ENCODE measurements around the gene PGBD4.
"Not testable (repeated sequence)": the region's sequence is repeated elsewhere in the genome, so short reads cannot be mapped to it uniquely, and the experiment has no call there.

PGBD4 gene

DNA sequence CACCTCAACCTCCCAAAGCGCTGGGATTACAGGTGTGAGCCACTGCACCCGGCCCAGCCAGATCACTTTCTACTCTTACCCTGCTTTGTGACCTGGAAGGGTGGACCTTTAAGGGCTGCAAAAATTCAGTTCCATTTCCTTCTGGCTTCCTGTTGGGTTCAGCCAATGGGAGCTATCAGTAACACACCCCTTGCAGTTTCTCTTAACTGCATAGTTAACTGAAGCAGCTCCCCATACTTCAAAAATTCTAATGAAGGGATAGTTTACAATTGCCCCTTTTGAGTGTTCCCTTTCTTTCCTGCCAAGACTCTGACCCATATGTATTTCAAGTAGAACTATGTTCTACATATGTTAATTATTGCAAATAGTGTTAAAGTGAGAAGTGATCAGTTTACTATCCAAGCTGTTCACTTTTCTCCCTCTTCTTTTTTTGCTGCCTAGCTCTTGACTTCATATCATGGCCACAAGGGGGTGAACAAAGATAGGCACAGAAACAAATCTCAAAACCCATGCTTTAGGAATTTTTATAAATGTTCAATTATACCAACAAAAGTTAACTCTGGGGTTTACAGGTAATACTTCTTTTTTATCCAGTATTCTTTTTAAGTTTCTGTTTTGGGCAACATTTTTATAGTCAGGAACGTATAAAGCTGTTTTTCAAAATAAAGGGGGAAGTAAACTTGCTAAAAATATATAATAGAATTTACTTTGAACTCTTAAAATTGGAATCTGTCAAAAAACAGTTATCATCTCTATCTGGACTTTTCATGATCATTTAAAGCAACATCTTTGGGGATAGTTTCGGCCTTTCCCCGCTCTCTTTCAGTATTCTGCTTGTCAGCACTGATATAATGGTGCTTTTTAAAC lies 8.1 kb downstream of the PGBD4 start:
- peak; percentile 3 for DNase-seq (ENCODE audit: low read depth)
- no peak overlapping the region for H3K4me3 ChIP-seq (ENCODE audit: control insufficient read depth, low read depth, low read length)
- TF ChIP-seq, protein P1, sequence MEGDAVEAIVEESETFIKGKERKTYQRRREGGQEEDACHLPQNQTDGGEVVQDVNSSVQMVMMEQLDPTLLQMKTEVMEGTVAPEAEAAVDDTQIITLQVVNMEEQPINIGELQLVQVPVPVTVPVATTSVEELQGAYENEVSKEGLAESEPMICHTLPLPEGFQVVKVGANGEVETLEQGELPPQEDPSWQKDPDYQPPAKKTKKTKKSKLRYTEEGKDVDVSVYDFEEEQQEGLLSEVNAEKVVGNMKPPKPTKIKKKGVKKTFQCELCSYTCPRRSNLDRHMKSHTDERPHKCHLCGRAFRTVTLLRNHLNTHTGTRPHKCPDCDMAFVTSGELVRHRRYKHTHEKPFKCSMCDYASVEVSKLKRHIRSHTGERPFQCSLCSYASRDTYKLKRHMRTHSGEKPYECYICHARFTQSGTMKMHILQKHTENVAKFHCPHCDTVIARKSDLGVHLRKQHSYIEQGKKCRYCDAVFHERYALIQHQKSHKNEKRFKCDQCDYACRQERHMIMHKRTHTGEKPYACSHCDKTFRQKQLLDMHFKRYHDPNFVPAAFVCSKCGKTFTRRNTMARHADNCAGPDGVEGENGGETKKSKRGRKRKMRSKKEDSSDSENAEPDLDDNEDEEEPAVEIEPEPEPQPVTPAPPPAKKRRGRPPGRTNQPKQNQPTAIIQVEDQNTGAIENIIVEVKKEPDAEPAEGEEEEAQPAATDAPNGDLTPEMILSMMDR (IDR thresholded peaks at IDR 0.05; ENCODE audit: control insufficient read depth, insufficient read depth, low read depth, low read length, missing control alignments) = peak; percentile 75

DNA sequence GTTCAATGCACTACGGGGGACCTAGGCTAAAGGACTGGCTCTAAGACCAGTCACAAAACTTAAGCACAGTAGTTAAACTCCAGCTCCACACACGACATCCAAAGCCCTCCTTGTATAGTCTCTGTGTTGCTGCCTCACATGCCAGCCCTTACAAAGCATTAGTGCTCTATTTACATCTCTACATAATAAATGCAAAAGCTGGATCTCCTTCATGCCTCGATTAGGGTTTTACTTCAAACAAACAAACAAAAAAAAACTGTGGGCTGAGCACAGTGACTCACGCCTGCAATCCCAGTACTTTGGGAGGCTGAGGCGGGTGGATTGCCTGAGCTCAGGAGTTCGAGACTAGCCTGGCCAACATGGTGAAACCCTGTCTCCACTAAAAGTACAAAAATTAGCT lies 9.6 kb downstream of the PGBD4 start:
- no peak overlapping the region for H3K4me3 ChIP-seq (ENCODE audit: control insufficient read depth, low read depth, low read length)
- TF ChIP-seq, protein P1 (IDR thresholded peaks at IDR 0.05; ENCODE audit: control insufficient read depth, insufficient read depth, low read depth, low read length, missing control alignments) = no peak
- DNase-seq (ENCODE audit: low read depth) = no peak

DNA sequence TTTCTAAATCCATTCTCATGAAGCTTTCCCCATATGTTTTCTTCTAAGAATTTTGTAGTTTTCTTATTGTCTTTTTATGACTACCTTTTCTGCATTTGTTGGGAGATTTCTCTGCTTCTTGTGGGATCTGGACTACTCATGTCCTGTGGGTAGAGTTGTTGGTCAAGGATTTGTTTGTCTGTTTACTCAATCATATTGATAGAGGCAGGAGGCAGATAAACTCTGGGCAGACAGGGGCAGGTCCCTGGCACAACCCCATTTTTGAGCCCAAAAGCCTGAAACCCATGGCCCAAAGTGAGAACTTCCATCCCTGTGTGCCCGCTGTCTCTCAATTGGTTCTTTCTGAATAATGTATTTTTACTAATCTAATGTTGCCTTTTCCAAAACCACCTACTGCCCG lies 12.3 kb downstream of the PGBD4 start:
- H3K4me3 ChIP-seq (ENCODE audit: control insufficient read depth, low read depth, low read length) = no peak overlapping the region
- TF ChIP-seq, protein P1 (IDR thresholded peaks at IDR 0.05; ENCODE audit: control insufficient read depth, insufficient read depth, low read depth, low read length, missing control alignments) = no peak
- DNase-seq (ENCODE audit: low read depth) = no peak

DNA sequence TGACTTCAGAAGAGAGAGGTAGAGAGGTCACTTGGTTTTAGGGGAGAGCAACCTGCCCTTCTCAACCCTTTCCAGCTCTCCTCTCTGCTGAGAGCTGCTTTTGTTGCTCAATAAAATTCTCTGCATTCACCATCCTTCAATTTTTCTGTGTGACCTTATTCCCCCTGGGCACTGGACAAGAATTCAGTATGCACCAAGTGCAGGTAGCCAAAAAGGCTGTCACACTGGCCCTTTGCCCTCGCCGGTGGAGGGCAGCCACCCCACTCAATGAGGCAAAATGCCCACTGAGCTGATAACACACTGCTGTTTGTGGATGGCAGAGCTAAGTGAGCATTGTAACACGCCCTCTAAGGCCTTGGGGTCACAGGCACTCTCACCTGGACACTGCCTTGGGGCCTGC lies 12.9 kb downstream of the PGBD4 start:
- no peak for DNase-seq (ENCODE audit: low read depth)
- TF ChIP-seq, protein P1 (IDR thresholded peaks at IDR 0.05; ENCODE audit: control insufficient read depth, insufficient read depth, low read depth, low read length, missing control alignments) = no peak
- H3K4me3 ChIP-seq (ENCODE audit: control insufficient read depth, low read depth, low read length) = no peak overlapping the region

DNA sequence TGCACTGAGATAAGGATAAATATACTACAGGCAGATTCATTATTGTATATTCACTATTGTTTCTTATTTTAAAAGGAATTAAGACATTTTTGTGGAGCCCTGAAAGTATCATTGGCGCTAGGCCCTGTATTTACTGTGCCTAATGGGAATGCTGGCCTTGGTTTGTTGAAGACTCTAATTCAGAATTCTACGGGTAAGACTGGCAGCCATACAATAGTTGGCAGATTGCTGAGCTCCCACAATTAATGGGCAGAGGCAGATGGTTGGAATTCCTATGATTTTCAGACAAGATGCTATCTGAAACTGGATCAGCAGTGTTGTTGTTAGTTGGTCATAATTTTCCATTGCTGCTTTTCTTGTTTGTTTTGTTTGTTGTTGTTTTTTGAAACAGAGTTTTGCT lies 14.7 kb downstream of the PGBD4 start:
- DNase-seq (ENCODE audit: low read depth) = no peak
- TF ChIP-seq, protein P1 (IDR thresholded peaks at IDR 0.05; ENCODE audit: control insufficient read depth, insufficient read depth, low read depth, low read length, missing control alignments) = no peak
- no peak overlapping the region for H3K4me3 ChIP-seq (ENCODE audit: control insufficient read depth, low read depth, low read length)

DNA sequence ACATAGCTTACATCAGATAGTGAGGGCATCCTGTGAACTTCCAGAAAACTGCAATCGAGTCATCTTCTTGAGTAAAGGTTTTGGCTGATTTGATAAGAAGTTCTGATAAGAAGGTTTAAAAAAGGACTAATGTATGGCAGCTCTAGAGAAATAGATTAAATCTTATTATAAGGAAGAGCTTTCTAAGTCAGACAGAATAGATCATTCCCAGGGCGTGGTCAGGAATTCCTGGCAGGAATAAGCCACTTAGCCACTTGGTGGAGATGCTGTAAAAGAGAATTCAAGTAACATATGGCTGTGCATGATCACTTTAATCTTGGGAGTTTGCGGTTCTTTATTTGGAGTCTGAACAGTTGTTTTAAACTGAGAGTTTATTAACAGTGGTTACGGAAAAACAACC lies 17.4 kb downstream of the PGBD4 start:
- TF ChIP-seq, protein P1 (IDR thresholded peaks at IDR 0.05; ENCODE audit: control insufficient read depth, insufficient read depth, low read depth, low read length, missing control alignments) = no peak
- no peak overlapping the region for H3K4me3 ChIP-seq (ENCODE audit: control insufficient read depth, low read depth, low read length)
- peak; percentile 7 for DNase-seq (ENCODE audit: low read depth)

DNA sequence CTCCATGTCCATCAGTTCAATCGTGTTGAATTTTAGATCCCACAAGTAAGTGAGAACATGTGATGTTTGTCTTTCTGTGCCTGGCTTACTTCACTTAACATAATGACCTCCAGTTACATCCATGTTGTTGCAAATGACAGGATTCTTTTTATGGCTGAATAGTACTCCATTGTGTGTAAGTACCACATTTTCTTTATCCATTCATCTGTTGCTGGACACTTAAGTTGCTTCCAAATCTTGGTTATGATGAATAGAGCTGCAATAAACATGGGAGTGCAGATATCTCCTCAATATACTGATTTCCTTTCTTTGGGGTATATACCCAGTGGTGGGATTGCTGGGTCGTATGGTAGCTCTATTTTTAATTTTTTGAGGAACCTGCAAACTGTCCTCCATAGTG lies 18.5 kb downstream of the PGBD4 start:
- H3K4me3 ChIP-seq (ENCODE audit: control insufficient read depth, low read depth, low read length); DNase-seq (ENCODE audit: low read depth): not testable (repeated sequence)

DNA sequence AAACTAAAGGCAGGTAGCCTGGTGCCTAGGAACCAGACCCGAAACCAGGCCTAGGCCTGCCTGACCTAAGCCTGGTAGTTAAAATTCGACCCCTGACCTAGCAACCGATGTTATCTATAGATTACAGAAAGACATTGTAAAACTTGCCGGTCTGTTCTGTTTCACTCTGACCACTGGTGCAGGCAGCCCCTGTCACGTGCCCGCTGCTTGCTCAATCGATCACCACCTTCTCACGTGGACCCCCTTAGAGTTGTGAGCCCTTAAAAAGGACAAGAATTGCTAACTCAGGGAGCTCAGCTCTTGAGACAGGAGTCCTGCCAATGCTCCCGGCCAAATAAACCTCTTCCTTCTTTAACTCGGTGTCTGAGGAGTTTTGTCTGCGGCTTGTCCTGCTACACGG lies 19.9 kb downstream of the PGBD4 start:
- not testable (repeated sequence) for H3K4me3 ChIP-seq (ENCODE audit: control insufficient read depth, low read depth, low read length); DNase-seq (ENCODE audit: low read depth)
